HCT116 (cell line): Measurements from ENCODE around the gene PAAF1. TPM values are rescaled to one million over a fixed set of nuclear protein-coding genes. Genes with fewer than 3 reads are reported as not detected.

Experiments used
- ATAC-seq: fragments of 200-7000 bp; cut with Tn5 transposase; 2 replicates; pipeline ENCODE4 v1.9.1; 2020; ENCODE audit warnings: mild to moderate bottlenecking, moderate library complexity
- BruUV-seq: library from RNA; stranded (reverse); fragments of 400-500 nt; replicated peaks from 2 replicates; lab custom pipeline; 2021; lab: Mats Ljungman, UMichigan
- CTCF ChIA-PET: fragments of 300-600 bp; sonication (Branson Sonifier 250); formaldehyde crosslinking; loops from one replicate; lab custom pipeline; 2021; ENCODE audit warnings: antibody characterized with exemption; lab: Charles Lee
- POLR2A ChIA-PET: fragments of 300-600, 350-600 bp; sonication (Branson Sonifier 250); formaldehyde crosslinking; loops from one replicate; lab custom pipeline; 2021; ENCODE audit warnings: antibody characterized with exemption; lab: Charles Lee
- RAD21 ChIA-PET, 2 experiments: fragments of 300-600 bp; sonication (Branson Sonifier 250); formaldehyde crosslinking; loops; one replicate each; lab custom pipeline; 2023; ENCODE audit warnings: low total read pairs in 2 of 2; ENCODE audit not compliant: uncharacterized antibody in 2 of 2, unreplicated experiment in 2 of 2, low non-redundant PET in 1 of 2; lab: Charles Lee
- DNase-seq: peaks from one replicate; pipeline ENCODE4 v3.0.0-alpha.2; 2010; ENCODE audit warnings: low read depth, low spot score
- H2AFZ ChIP-seq: fragments of 200-600 bp; shearing (Covaris generic), sonication (generic); 2 replicates; pipeline ENCODE4 v1.6.1; 2017; ENCODE audit warnings: low read depth, mixed run types, mixed read lengths, antibody characterized with exemption, low read length; ENCODE audit not compliant: poor library complexity, severe bottlenecking
- H3K27ac ChIP-seq: 2 replicates; pipeline ENCODE4 v1.5.1; 2012; ENCODE audit warnings: low read depth, low read length
- H3K27me3 ChIP-seq: fragments of 200-600 bp; sonication (generic); 2 replicates; pipeline ENCODE4 v1.6.1; 2016; ENCODE audit warnings: mixed run types, low read length, mixed read lengths; ENCODE audit not compliant: insufficient read depth
- H3K36me3 ChIP-seq, 2 experiments: fragments of 200-500 bp in 1 of 2; fragments of 200-600 bp in 1 of 2; sonication (Bioruptor generic) in 1 of 2; sonication (generic) in 1 of 2; 2 replicates each; pipeline versions ENCODE4 v1.5.1 to v1.6.1; 2014 to 2016; ENCODE audit warnings: low read length in 2 of 2, inconsistent platforms in 1 of 2, mixed read lengths in 1 of 2, mixed run types in 1 of 2; ENCODE audit not compliant: insufficient read depth in 2 of 2, control insufficient read depth in 1 of 2
- H3K4me1 ChIP-seq, 2 experiments: fragments of 200-600 bp in 1 of 2; sonication (generic) in 1 of 2; 2 replicates each; pipeline versions ENCODE4 v1.5.1 to v1.6.1; 2012 to 2017; ENCODE audit warnings: low read length in 2 of 2, inconsistent platforms in 1 of 2, mild to moderate bottlenecking in 1 of 2, mixed read lengths in 1 of 2, mixed run types in 1 of 2, moderate library complexity in 1 of 2; ENCODE audit not compliant: insufficient read depth in 2 of 2, control insufficient read depth in 1 of 2
- H3K4me2 ChIP-seq: fragments of 200-600 bp; sonication (generic); 2 replicates; pipeline ENCODE4 v1.6.1; 2017; ENCODE audit warnings: mixed run types, low read length, mixed read lengths
- H3K4me3 ChIP-seq, 2 experiments: fragments of 200-600 bp in 1 of 2; sonication (generic) in 1 of 2; replicated peaks in 1 of 2; 2 replicates each; pipeline ENCODE4 v1.5.1; 2011 to 2016; ENCODE audit warnings: low read length in 2 of 2, control low read depth in 1 of 2, low read depth in 1 of 2, mild to moderate bottlenecking in 1 of 2, mixed read lengths in 1 of 2, mixed run types in 1 of 2
- H3K79me2 ChIP-seq: fragments of 200-600 bp; sonication (generic); 2 replicates; pipeline ENCODE4 v1.6.1; 2017; ENCODE audit warnings: mild to moderate bottlenecking, mixed run types, low read length, moderate library complexity, mixed read lengths; ENCODE audit not compliant: insufficient read depth
- H3K9ac ChIP-seq: fragments of 200-600 bp; sonication (generic); 2 replicates; pipeline ENCODE4 v1.6.1; 2016; ENCODE audit warnings: low read length, mixed read lengths
- H3K9me2 ChIP-seq: fragments of 200-600 bp; sonication (generic), shearing (Covaris generic); 2 replicates; pipeline ENCODE4 v1.6.1; 2017; ENCODE audit warnings: mixed run types, mild to moderate bottlenecking, moderate library complexity; ENCODE audit not compliant: insufficient read depth
- H3K9me3 ChIP-seq, 2 experiments: fragments of 200-500 bp in 1 of 2; fragments of 200-600 bp in 1 of 2; sonication (Bioruptor generic) in 1 of 2; sonication (generic) in 1 of 2; 2 replicates each; pipeline ENCODE4 v1.6.1; 2014 to 2017; ENCODE audit warnings: low read length in 2 of 2, mixed read lengths in 2 of 2, inconsistent platforms in 1 of 2, low read depth in 1 of 2, mild to moderate bottlenecking in 1 of 2, mixed run types in 1 of 2, moderate library complexity in 1 of 2; ENCODE audit not compliant: control insufficient read depth in 1 of 2, insufficient read depth in 1 of 2
- H4K20me1 ChIP-seq: fragments of 200-600 bp; sonication (generic), shearing (Covaris generic); 2 replicates; pipeline ENCODE4 v1.6.1; 2017; ENCODE audit warnings: mixed run types, mild to moderate bottlenecking, moderate library complexity; ENCODE audit not compliant: insufficient read depth
- ATF3 ChIP-seq: IDR thresholded peaks from 2 replicates; pipeline ENCODE4 v1.6.1; 2012
- CBX3 ChIP-seq: IDR thresholded peaks from 2 replicates; pipeline ENCODE4 v1.6.1; 2012; ENCODE audit warnings: low read depth
- EGR1 ChIP-seq: IDR thresholded peaks from 2 replicates; pipeline ENCODE4 v1.6.1; 2012; ENCODE audit warnings: low read depth
- ELF1 ChIP-seq: IDR thresholded peaks from 2 replicates; pipeline ENCODE4 v1.6.1; 2012; ENCODE audit warnings: low read depth, borderline replicate concordance
- EZH2 ChIP-seq: fragments of 200-600 bp; sonication (generic); IDR thresholded peaks from 2 replicates; pipeline ENCODE4 v1.6.1; 2017; ENCODE audit warnings: antibody characterized with exemption, mixed run types
- FOSL1 ChIP-seq: IDR thresholded peaks from 2 replicates; pipeline ENCODE4 v1.6.1; 2012; ENCODE audit warnings: low read depth
- JUND ChIP-seq: IDR thresholded peaks from 2 replicates; pipeline ENCODE4 v1.6.1; 2012
- MAX ChIP-seq: IDR thresholded peaks from 2 replicates; pipeline ENCODE4 v1.6.1; 2012
- POLR2AphosphoS5 ChIP-seq: IDR thresholded peaks from 2 replicates; pipeline ENCODE4 v1.6.1; 2011; ENCODE audit warnings: mild to moderate bottlenecking, low read depth, low read length, moderate library complexity
- RAD21 ChIP-seq: IDR thresholded peaks from 2 replicates; pipeline ENCODE4 v1.6.1; 2012; ENCODE audit warnings: low read depth, mild to moderate bottlenecking
- SIN3A ChIP-seq: IDR thresholded peaks from 2 replicates; pipeline ENCODE4 v1.6.1; 2012; ENCODE audit warnings: low read depth
- SP1 ChIP-seq: IDR thresholded peaks from 2 replicates; pipeline ENCODE4 v1.6.1; 2012; ENCODE audit warnings: low read depth
- SRF ChIP-seq: IDR thresholded peaks from 2 replicates; pipeline ENCODE4 v1.6.1; 2012; ENCODE audit warnings: low read depth
- TCF7L2 ChIP-seq: IDR thresholded peaks from 2 replicates; pipeline ENCODE4 v1.7.0; 2011; ENCODE audit warnings: borderline replicate concordance, inconsistent platforms; ENCODE audit not compliant: insufficient read depth, insufficient read length; ENCODE audit errors: extremely low read depth
- YY1 ChIP-seq: IDR thresholded peaks from 2 replicates; pipeline ENCODE4 v1.6.1; 2011; ENCODE audit warnings: low read length, low read depth, moderate library complexity, mild to moderate bottlenecking; ENCODE audit not compliant: insufficient replicate concordance; ENCODE audit errors: extremely low read depth
- ZNF274 ChIP-seq: fragments of 200-500 bp; sonication (Bioruptor generic); IDR thresholded peaks from 2 replicates; pipeline ENCODE4 v1.6.1; 2014; ENCODE audit warnings: mild to moderate bottlenecking, low read depth, low read length, inconsistent platforms
- intact Hi-C: fragments of 100-400 bp; cut with micrococcal nuclease; formaldehyde crosslinking; loops from 2 replicates; pipeline ENCODE4 v1.10.0; 2022
- total RNA-seq: library from RNA; stranded (reverse); gene quantifications from one replicate; pipeline ENCODE4 v1.2.1, GENCODE V29; 2021; ENCODE audit not compliant: unreplicated experiment
- TF ChIP-seq, protein P1 (sequence below): IDR thresholded peaks from 2 replicates; pipeline ENCODE4 v1.6.1; 2011; ENCODE audit warnings: mild to moderate bottlenecking, low read length, moderate library complexity; ENCODE audit not compliant: insufficient replicate concordance; ENCODE audit errors: extremely low read depth
- TF ChIP-seq, protein P2 (sequence below), 3 experiments: fragments of 200-600 bp in 1 of 3; sonication (generic) in 1 of 3; IDR thresholded peaks in 2 of 3; conservative IDR thresholded peaks in 1 of 3; 2 replicates each; pipeline ENCODE4 v1.5.1; 2012 to 2017; ENCODE audit warnings: low read depth in 2 of 3, low read length in 2 of 3, antibody characterized with exemption in 1 of 3, borderline replicate concordance in 1 of 3, control low read depth in 1 of 3, mild to moderate bottlenecking in 1 of 3, mixed read lengths in 1 of 3, mixed run types in 1 of 3, moderate library complexity in 1 of 3; ENCODE audit not compliant: insufficient read depth in 1 of 3
- TF ChIP-seq, protein P3 (sequence below): IDR thresholded peaks from 2 replicates; pipeline ENCODE4 v1.6.1; 2012; ENCODE audit warnings: low read depth

PAAF1 gene
- total RNA-seq, 1 experiment from 2014 or later = 15.5 TPM

DNA sequence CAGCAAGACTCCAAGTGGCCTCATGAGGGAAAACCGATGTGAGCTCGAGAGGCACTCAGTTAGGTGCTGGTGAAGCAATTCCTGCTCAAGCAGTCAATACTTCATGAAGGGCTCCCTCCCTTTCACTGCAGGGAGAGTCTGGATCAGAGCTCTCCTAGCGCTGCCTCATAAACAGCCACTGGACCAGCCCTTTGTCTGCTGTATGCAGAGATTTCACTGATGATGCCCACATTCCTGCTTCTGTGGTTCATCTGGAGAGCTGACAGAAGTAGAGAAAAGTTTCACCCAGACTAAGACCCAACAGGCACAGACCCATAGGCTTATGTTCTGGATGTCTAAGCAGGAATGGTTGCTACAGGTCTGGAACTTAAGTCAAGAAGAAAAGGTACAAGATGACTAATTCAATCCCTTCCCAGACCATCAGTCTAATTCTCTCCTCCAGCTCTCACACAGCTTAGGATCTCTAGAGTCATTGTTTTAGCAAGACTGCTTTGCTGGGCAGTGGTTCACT lies 101.8 kb downstream of the PAAF1 start:
- Histone ChIP-seq H3K9me3 (no peaks in the 10 kb centered on the region), H3K4me3 (no peak overlapping the region), H3K36me3 (peaks cover 0 to 2% of the 10 kb centered on the region in 2 experiments; a peak in 1 of 4 replicates), H4K20me1 (no peaks in the 10 kb centered on the region)
- RAD21 ChIA-PET = no interaction called here
- no peak for DNase-seq
- no TSS peak for BruUV-seq
- no peak for TF ChIP-seq YY1
- no peak for TF ChIP-seq ZNF274
- TF ChIP-seq JUND = no peak
- TF ChIP-seq EZH2 = no peak
- TF ChIP-seq, protein P1, sequence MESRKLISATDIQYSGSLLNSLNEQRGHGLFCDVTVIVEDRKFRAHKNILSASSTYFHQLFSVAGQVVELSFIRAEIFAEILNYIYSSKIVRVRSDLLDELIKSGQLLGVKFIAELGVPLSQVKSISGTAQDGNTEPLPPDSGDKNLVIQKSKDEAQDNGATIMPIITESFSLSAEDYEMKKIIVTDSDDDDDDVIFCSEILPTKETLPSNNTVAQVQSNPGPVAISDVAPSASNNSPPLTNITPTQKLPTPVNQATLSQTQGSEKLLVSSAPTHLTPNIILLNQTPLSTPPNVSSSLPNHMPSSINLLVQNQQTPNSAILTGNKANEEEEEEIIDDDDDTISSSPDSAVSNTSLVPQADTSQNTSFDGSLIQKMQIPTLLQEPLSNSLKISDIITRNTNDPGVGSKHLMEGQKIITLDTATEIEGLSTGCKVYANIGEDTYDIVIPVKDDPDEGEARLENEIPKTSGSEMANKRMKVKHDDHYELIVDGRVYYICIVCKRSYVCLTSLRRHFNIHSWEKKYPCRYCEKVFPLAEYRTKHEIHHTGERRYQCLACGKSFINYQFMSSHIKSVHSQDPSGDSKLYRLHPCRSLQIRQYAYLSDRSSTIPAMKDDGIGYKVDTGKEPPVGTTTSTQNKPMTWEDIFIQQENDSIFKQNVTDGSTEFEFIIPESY = no peak
- TF ChIP-seq, protein P2, sequence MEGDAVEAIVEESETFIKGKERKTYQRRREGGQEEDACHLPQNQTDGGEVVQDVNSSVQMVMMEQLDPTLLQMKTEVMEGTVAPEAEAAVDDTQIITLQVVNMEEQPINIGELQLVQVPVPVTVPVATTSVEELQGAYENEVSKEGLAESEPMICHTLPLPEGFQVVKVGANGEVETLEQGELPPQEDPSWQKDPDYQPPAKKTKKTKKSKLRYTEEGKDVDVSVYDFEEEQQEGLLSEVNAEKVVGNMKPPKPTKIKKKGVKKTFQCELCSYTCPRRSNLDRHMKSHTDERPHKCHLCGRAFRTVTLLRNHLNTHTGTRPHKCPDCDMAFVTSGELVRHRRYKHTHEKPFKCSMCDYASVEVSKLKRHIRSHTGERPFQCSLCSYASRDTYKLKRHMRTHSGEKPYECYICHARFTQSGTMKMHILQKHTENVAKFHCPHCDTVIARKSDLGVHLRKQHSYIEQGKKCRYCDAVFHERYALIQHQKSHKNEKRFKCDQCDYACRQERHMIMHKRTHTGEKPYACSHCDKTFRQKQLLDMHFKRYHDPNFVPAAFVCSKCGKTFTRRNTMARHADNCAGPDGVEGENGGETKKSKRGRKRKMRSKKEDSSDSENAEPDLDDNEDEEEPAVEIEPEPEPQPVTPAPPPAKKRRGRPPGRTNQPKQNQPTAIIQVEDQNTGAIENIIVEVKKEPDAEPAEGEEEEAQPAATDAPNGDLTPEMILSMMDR (IDR thresholded peaks at IDR 0.05 in 2 of 3, conservative IDR thresholded peaks at IDR 0.05 in 1 of 3; ENCODE audit: borderline replicate concordance in 1 of 3, insufficient read depth in 1 of 3, low read depth in 2 of 3, low read length in 2 of 3) = no peak
- no peak for TF ChIP-seq EGR1
- TF ChIP-seq MAX = no peak
- TF ChIP-seq FOSL1 = no peak
- no peak for TF ChIP-seq ATF3
- TF ChIP-seq TCF7L2 = no peak
- TF ChIP-seq SIN3A = no peak
- no peak for TF ChIP-seq CBX3
- TF ChIP-seq, protein P3, sequence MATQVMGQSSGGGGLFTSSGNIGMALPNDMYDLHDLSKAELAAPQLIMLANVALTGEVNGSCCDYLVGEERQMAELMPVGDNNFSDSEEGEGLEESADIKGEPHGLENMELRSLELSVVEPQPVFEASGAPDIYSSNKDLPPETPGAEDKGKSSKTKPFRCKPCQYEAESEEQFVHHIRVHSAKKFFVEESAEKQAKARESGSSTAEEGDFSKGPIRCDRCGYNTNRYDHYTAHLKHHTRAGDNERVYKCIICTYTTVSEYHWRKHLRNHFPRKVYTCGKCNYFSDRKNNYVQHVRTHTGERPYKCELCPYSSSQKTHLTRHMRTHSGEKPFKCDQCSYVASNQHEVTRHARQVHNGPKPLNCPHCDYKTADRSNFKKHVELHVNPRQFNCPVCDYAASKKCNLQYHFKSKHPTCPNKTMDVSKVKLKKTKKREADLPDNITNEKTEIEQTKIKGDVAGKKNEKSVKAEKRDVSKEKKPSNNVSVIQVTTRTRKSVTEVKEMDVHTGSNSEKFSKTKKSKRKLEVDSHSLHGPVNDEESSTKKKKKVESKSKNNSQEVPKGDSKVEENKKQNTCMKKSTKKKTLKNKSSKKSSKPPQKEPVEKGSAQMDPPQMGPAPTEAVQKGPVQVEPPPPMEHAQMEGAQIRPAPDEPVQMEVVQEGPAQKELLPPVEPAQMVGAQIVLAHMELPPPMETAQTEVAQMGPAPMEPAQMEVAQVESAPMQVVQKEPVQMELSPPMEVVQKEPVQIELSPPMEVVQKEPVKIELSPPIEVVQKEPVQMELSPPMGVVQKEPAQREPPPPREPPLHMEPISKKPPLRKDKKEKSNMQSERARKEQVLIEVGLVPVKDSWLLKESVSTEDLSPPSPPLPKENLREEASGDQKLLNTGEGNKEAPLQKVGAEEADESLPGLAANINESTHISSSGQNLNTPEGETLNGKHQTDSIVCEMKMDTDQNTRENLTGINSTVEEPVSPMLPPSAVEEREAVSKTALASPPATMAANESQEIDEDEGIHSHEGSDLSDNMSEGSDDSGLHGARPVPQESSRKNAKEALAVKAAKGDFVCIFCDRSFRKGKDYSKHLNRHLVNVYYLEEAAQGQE = no peak
- no peak for TF ChIP-seq SRF
- no peak for TF ChIP-seq POLR2AphosphoS5
- no peak for TF ChIP-seq SP1
- TF ChIP-seq ELF1 = no peak
- TF ChIP-seq RAD21 = no peak
- TF ChIP-seq, all 23 proteins: peak for 0
- Histone ChIP-seq H3K27ac (no peak overlapping the region), H3K4me2 (no peak overlapping the region), H3K9ac (no peak overlapping the region), H3K27me3 (no peaks in the 10 kb centered on the region), H3K4me1 (peaks cover 19 to 38% of the 10 kb centered on the region in 2 experiments), H3K79me2 (0 out of 2 replicates have a peak, but pooled peaks cover 3% of the 10 kb centered on the region), H3K9me2 (no peaks in the 10 kb centered on the region), H2AFZ (no peak overlapping the region)
- ChIA-PET POLR2A (interaction anchor here (1.5 kb wide), 1 partner anchor 9 kb away, joined by 4 read pairs; no protein-coding TSS in a partner anchor), CTCF (no interaction called here)
- ATAC-seq = no peak
- intact Hi-C loops = no loop called here
